Nephron progenitor cell (in vitro differentiated cells): ENCODE results near the gene PRELID3B.

Experiments
- DNase-seq: peaks from one replicate; pipeline ENCODE4 v3.0.0; 2021
- H3K27ac Mint-ChIP-seq: 2 replicates; pipeline ENCODE4 v1.8.0; 2021; ENCODE audit warnings: mild to moderate bottlenecking, moderate library complexity, mixed read lengths
- H3K27me3 Mint-ChIP-seq: 2 replicates; pipeline ENCODE4 v1.8.0; 2021; ENCODE audit warnings: mild to moderate bottlenecking, low read depth, mixed read lengths; ENCODE audit not compliant: poor library complexity
- H3K36me3 Mint-ChIP-seq: 2 replicates; pipeline ENCODE4 v1.8.0; 2021; ENCODE audit warnings: low read depth, mixed read lengths
- H3K4me1 Mint-ChIP-seq: 2 replicates; pipeline ENCODE4 v1.8.0; 2021; ENCODE audit warnings: mixed read lengths
- H3K4me3 Mint-ChIP-seq: 2 replicates; pipeline ENCODE4 v1.8.0; 2021; ENCODE audit warnings: mild to moderate bottlenecking, moderate library complexity, mixed read lengths
- H3K9me3 Mint-ChIP-seq: 2 replicates; pipeline ENCODE4 v1.8.0; 2021; ENCODE audit warnings: mild to moderate bottlenecking, moderate library complexity, mixed read lengths
- CTCF ChIP-seq: fragments of 200-600 bp; sonication (generic); IDR thresholded peaks from 2 replicates; pipeline ENCODE4 v1.5.0; 2021; ENCODE audit warnings: antibody characterized with exemption

Gene PRELID3B

GRCh38 chr20:59042151-59042795 is at the start of gene PRELID3B:
PRELID3B (minus strand) TSS chr20:59042786; CDS start chr20:59042730, 56 bp downstream.
- peaks cover 20% of the 10 kb centered on the region for H3K36me3 Mint-ChIP-seq
- no peak for DNase-seq
- H3K27ac Mint-ChIP-seq: no peak within 1 kb of the TSS
- peak within 1 kb of the TSS; percentile 84 for H3K4me3 Mint-ChIP-seq
- H3K4me1 Mint-ChIP-seq: peaks cover 30% of the 10 kb centered on the region
- no peaks in the 10 kb centered on the region for H3K9me3 Mint-ChIP-seq
- no peak for TF ChIP-seq CTCF
- no peaks in the 10 kb centered on the region for H3K27me3 Mint-ChIP-seq

GRCh38 chr20:59087829-59088433 is 45.3 kb upstream of the PRELID3B start:
- peak; percentile 86 for DNase-seq

GRCh38 chr20:59086923-59087322 is 44.3 kb upstream of the PRELID3B start:
- H3K4me1 Mint-ChIP-seq: no peaks in the 10 kb centered on the region
- H3K4me3 Mint-ChIP-seq: no peak overlapping the region
- DNase-seq: no peak
- H3K27me3 Mint-ChIP-seq: peaks cover 5% of the 10 kb centered on the region
- H3K9me3 Mint-ChIP-seq: no peaks in the 10 kb centered on the region
- H3K36me3 Mint-ChIP-seq: no peaks in the 10 kb centered on the region
- H3K27ac Mint-ChIP-seq: no peak overlapping the region
- no peak for TF ChIP-seq CTCF

More at GRCh38 chr20:59087829-59088433, 45.3 kb upstream of the PRELID3B start:
- Mint-ChIP-seq H3K27me3 (peaks cover 5% of the 10 kb centered on the region), H3K4me3 (no peak overlapping the region), H3K9me3 (no peaks in the 10 kb centered on the region), H3K4me1 (no peaks in the 10 kb centered on the region), H3K27ac (no peak overlapping the region), H3K36me3 (no peaks in the 10 kb centered on the region)
- peak; percentile 95 for TF ChIP-seq CTCF

GRCh38 chr20:59084041-59084850 is 41.7 kb upstream of the PRELID3B start:
- TF ChIP-seq CTCF: no peak
- Mint-ChIP-seq H3K36me3 (no peaks in the 10 kb centered on the region), H3K4me3 (no peak overlapping the region), H3K27me3 (peaks cover 4% of the 10 kb centered on the region), H3K9me3 (no peaks in the 10 kb centered on the region), H3K4me1 (no peaks in the 10 kb centered on the region), H3K27ac (no peak overlapping the region)
- DNase-seq: no peak

- no peaks in the 10 kb centered on the region for H3K4me1 Mint-ChIP-seq
- H3K27ac Mint-ChIP-seq: no peak overlapping the region
- no peaks in the 10 kb centered on the region for H3K9me3 Mint-ChIP-seq
- no peak for DNase-seq
- H3K4me3 Mint-ChIP-seq: no peak overlapping the region
- peaks cover 10% of the 10 kb centered on the region for H3K27me3 Mint-ChIP-seq
- no peak for TF ChIP-seq CTCF
- no peaks in the 10 kb centered on the region for H3K36me3 Mint-ChIP-seq
These were observed 40.4 kb upstream of the PRELID3B start for GRCh38 chr20:59082981-59083380.
